Effector CD4-positive, alpha-beta T cell (primary cell): ENCODE results near the gene FOXD4L1. TPM values are rescaled to one million over a fixed set of nuclear protein-coding genes. Genes with fewer than 3 reads are reported as not detected.
"Not testable (repeated sequence)": the region's sequence is repeated elsewhere in the genome, so short reads cannot be mapped to it uniquely, and the experiment has no call there.

ENCODE experiments used
- DNase-seq: peaks from one replicate; pipeline ENCODE4 v3.0.0-alpha.2; 2020
- total RNA-seq: gene quantifications from one replicate; lab custom pipeline; 2026; lab: John Stamatoyannopoulos, UW

The FOXD4L1 gene
- not detected for total RNA-seq

- DNase-seq, result not testable (repeated sequence)
Observed at GRCh38 chr2:113498365-113498764, at the start of gene FOXD4L1. Gene FOXD4L1 (plus strand): TSS chr2:113498665. CDS start chr2:113499257, 592 bp downstream.

- DNase-seq, result not testable (repeated sequence)
Observed at GRCh38 chr2:113465770-113466169, 32.7 kb upstream of the FOXD4L1 start.

GRCh38 chr2:113476688-113477368 lies 21.6 kb upstream of the FOXD4L1 start:
- DNase-seq, result not testable (repeated sequence)

GRCh38 chr2:113496527-113496926 lies 1.9 kb upstream of the FOXD4L1 start:
- not testable (repeated sequence) for DNase-seq

- not testable (repeated sequence) for DNase-seq
Observed at GRCh38 chr2:113499019-113499885, 787 bp downstream of the FOXD4L1 start.

- not testable (repeated sequence) for DNase-seq
Observed at GRCh38 chr2:113499886-113500722, 1.6 kb downstream of the FOXD4L1 start.

GRCh38 chr2:113500723-113501038 lies 2.2 kb downstream of the FOXD4L1 start:
- peak; percentile 43 for DNase-seq

- DNase-seq, result not testable (repeated sequence)
Observed at GRCh38 chr2:113502216-113503093, 4.0 kb downstream of the FOXD4L1 start.

GRCh38 chr2:113503094-113504042 lies 4.9 kb downstream of the FOXD4L1 start:
- peak; percentile 35 for DNase-seq

- DNase-seq, result not testable (repeated sequence)
Observed at GRCh38 chr2:113504081-113504480, 5.6 kb downstream of the FOXD4L1 start.

GRCh38 chr2:113507394-113508140 lies 9.1 kb downstream of the FOXD4L1 start:
- DNase-seq, result not testable (repeated sequence)

- DNase-seq, result not testable (repeated sequence)
Observed at GRCh38 chr2:113508187-113508586, 9.7 kb downstream of the FOXD4L1 start.

GRCh38 chr2:113510913-113511312 lies 12.4 kb downstream of the FOXD4L1 start:
- not testable (repeated sequence) for DNase-seq

GRCh38 chr2:113511859-113512258 lies 13.4 kb downstream of the FOXD4L1 start:
- not testable (repeated sequence) for DNase-seq

- DNase-seq, result not testable (repeated sequence)
Observed at GRCh38 chr2:113515457-113515856, 17.0 kb downstream of the FOXD4L1 start.

GRCh38 chr2:113515995-113516394 lies 17.5 kb downstream of the FOXD4L1 start:
- DNase-seq, result not testable (repeated sequence)

- DNase-seq, result not testable (repeated sequence)
Observed at GRCh38 chr2:113517025-113517424, 18.6 kb downstream of the FOXD4L1 start.

- DNase-seq, result not testable (repeated sequence)
Observed at GRCh38 chr2:113520837-113521236, 22.4 kb downstream of the FOXD4L1 start.

- not testable (repeated sequence) for DNase-seq
Observed at GRCh38 chr2:113521492-113521891, 23.0 kb downstream of the FOXD4L1 start.

- not testable (repeated sequence) for DNase-seq
Observed at GRCh38 chr2:113524986-113525385, 26.5 kb downstream of the FOXD4L1 start.
